Measurements from ENCODE around the gene MMP14. TPM values are rescaled to one million over a fixed set of nuclear protein-coding genes. Genes with fewer than 3 reads are reported as not detected.
"Not testable (repeated sequence)": the region's sequence is repeated elsewhere in the genome, so short reads cannot be mapped to it uniquely, and the experiment has no call there.

The MMP14 gene
- total RNA-seq: 100 to 1,000 TPM in 1 of 2 donors, 10 to 100 TPM in 1; 67.0 to 262 TPM
- polyA plus RNA-seq (ENCODE audit: insufficient read length in 2 of 2): 10 to 100 TPM; 60.5 to 89.0 TPM
- long read RNA-seq, donor 1, transcript MMP14-202 (2 exons, 560 nt): minor isoform, 5 of 17 reads
- long read RNA-seq, donor 1, transcript MMP14-201 (10 exons, 3,732 nt): major isoform, 6 of 17 reads
- long read RNA-seq, donor 1, partial matches to known transcripts: 0 of 17 reads
- long read RNA-seq, donor 1, other reads (novel, unspliced or antisense): 6 of 17 reads
- long read RNA-seq, donor 2, partial matches to known transcripts: 0 of 4 reads
- long read RNA-seq, donor 2, other reads (novel, unspliced or antisense): 0 of 4 reads
- long read RNA-seq, donor 3, partial matches to known transcripts: 0 of 5 reads
- long read RNA-seq, donor 3, other reads (novel, unspliced or antisense): 0 of 5 reads
- long read RNA-seq, donor 4, transcript MMP14-202 (2 exons, 560 nt): major isoform, 28 of 50 reads
- long read RNA-seq, donor 4, transcript MMP14-201 (10 exons, 3,732 nt): minor isoform, 5 of 50 reads
- long read RNA-seq, donor 4, partial matches to known transcripts: 17 of 50 reads
- long read RNA-seq, donor 4, other reads (novel, unspliced or antisense): 0 of 50 reads

DNA sequence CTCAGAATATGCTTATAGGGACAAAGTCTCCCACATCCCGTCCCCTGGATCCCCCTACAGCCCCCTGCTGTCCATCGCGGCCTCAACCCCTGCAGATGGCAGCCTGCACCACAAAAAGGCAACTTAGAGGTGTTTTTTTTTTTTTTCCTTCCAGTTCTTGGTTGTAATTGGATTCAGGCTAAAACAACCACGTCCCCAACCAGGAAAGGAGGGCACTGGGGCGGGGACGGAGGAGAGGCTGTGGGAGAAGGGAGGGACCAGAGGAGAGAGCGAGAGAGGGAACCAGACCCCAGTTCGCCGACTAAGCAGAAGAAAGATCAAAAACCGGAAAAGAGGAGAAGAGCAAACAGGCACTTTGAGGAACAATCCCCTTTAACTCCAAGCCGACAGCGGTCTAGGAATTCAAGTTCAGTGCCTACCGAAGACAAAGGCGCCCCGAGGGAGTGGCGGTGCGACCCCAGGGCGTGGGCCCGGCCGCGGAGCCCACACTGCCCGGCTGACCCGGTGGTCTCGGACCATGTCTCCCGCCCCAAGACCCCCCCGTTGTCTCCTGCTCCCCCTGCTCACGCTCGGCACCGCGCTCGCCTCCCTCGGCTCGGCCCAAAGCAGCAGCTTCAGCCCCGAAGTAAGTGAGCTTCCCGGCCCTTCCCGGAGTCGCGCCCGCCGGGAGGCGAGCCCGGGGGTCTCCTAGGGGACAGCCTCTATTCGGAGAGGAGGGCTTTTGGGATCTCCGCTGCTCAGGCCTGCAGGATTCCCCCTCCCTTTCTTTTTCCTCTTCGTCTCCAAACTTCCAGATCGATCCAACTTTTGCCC is at the start of gene MMP14:
TSS of gene MMP14 (plus strand) at position 285 of the 813 bp plus-strand sequence. CDS start at position 518, 233 bp downstream.
- peaks cover 38% of the 10 kb centered on the region for H3K4me1 ChIP-seq (ENCODE audit: control insufficient read depth, insufficient read depth, low read length)
- H3K4me3 ChIP-seq (ENCODE audit: low read depth, low read length): peak within 1 kb of the TSS; percentile 87
- peak within 1 kb of the TSS; percentile 84 for H3K27ac ChIP-seq (ENCODE audit: low read depth, low read length)
- H3K36me3 ChIP-seq (ENCODE audit: control insufficient read depth, insufficient read depth, low read length): peaks cover 24% of the 10 kb centered on the region
- peak in 2 of 6 donors; percentile 64 to 90 for DNase-seq (ENCODE audit: low read depth in 4 of 6, low spot score in 6 of 6)
- peaks cover 22% of the 10 kb centered on the region for H3K27me3 ChIP-seq (ENCODE audit: control insufficient read depth, insufficient read depth, low read length)
- no peaks in the 10 kb centered on the region for H3K9me3 ChIP-seq (ENCODE audit: control insufficient read depth, insufficient read depth, low read length)
- WGBS (ENCODE audit: insufficient coverage): 3% methylated on average over 41 of the region's 46 CpGs

DNA sequence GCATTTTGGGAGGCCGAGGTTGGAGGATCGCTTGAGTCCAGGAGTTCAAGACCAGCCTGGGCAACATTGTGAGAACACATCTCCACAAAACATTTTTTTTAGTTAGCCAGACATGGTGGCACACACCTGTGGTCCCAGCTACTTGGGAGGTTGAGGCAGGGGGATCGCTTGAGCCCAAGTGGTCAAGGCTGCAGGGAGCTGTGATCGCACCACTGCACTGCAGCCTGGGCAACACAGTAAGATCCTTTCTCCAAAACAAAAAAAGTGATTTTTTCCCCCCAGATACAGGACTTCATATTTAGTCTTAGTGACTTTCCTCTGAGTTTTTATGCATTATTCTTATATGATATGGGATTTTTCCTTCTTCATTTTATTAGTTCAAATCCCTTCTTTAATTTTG is 49.7 kb upstream of the MMP14 start:
- Histone ChIP-seq H3K4me1 (ENCODE audit: control insufficient read depth, insufficient read depth, low read length) (no peaks in the 10 kb centered on the region), H3K4me3 (ENCODE audit: low read depth, low read length) (no peak overlapping the region), H3K36me3 (ENCODE audit: control insufficient read depth, insufficient read depth, low read length) (no peaks in the 10 kb centered on the region), H3K27me3 (ENCODE audit: control insufficient read depth, insufficient read depth, low read length) (no peaks in the 10 kb centered on the region), H3K9me3 (ENCODE audit: control insufficient read depth, insufficient read depth, low read length) (no peaks in the 10 kb centered on the region), H3K27ac (ENCODE audit: low read depth, low read length) (no peak overlapping the region)
- 100% methylated on average over 1 of the region's 4 CpGs for WGBS (ENCODE audit: insufficient coverage)
- DNase-seq (ENCODE audit: low read depth in 4 of 6, low spot score in 6 of 6): no peak

DNA sequence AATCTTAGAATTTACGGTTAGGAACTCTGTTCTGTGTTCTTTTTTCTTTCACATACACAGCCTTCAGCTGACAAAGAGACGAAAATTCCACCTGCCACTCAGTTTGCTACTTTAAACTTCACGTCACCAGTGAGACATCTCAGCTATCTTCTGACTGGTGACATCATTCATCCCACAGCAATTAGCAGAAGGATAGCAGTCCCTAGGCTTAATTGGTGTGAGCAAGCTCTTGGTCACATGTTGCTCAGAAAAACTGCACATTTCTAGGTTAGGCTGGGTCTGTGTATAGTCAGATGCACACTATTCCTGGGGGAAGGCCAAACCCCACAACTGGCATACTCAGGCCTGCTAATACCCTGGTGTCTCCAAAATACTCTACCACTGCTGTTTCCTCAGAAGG is 45.1 kb upstream of the MMP14 start:
- WGBS (ENCODE audit: insufficient coverage): 72% methylated on average over 3 of the region's 3 CpGs
- no peaks in the 10 kb centered on the region for H3K27me3 ChIP-seq (ENCODE audit: control insufficient read depth, insufficient read depth, low read length)
- no peaks in the 10 kb centered on the region for H3K9me3 ChIP-seq (ENCODE audit: control insufficient read depth, insufficient read depth, low read length)
- no peaks in the 10 kb centered on the region for H3K4me1 ChIP-seq (ENCODE audit: control insufficient read depth, insufficient read depth, low read length)
- no peaks in the 10 kb centered on the region for H3K36me3 ChIP-seq (ENCODE audit: control insufficient read depth, insufficient read depth, low read length)
- H3K27ac ChIP-seq (ENCODE audit: low read depth, low read length): no peak overlapping the region
- no peak overlapping the region for H3K4me3 ChIP-seq (ENCODE audit: low read depth, low read length)
- no peak for DNase-seq (ENCODE audit: low read depth in 4 of 6, low spot score in 6 of 6)

- no peaks in the 10 kb centered on the region for H3K9me3 ChIP-seq (ENCODE audit: control insufficient read depth, insufficient read depth, low read length)
- no peak overlapping the region for H3K4me3 ChIP-seq (ENCODE audit: low read depth, low read length)
- no peaks in the 10 kb centered on the region for H3K27me3 ChIP-seq (ENCODE audit: control insufficient read depth, insufficient read depth, low read length)
- H3K36me3 ChIP-seq (ENCODE audit: control insufficient read depth, insufficient read depth, low read length): no peaks in the 10 kb centered on the region
- 94% methylated on average over 2 of the region's 2 CpGs for WGBS (ENCODE audit: insufficient coverage)
- DNase-seq (ENCODE audit: low read depth in 4 of 6, low spot score in 6 of 6): no peak
- H3K27ac ChIP-seq (ENCODE audit: low read depth, low read length): no peak overlapping the region
- H3K4me1 ChIP-seq (ENCODE audit: control insufficient read depth, insufficient read depth, low read length): no peaks in the 10 kb centered on the region
Observed at GRCh38 chr14:22792158-22792557, 44.2 kb upstream of the MMP14 start.

GRCh38 chr14:22793550-22793949 is 42.8 kb upstream of the MMP14 start:
- WGBS (ENCODE audit: insufficient coverage): no CpG with 5 or more reads among the region's 5 CpGs
- not testable (repeated sequence) for H3K27ac ChIP-seq (ENCODE audit: low read depth, low read length); H3K36me3 ChIP-seq (ENCODE audit: control insufficient read depth, insufficient read depth, low read length); H3K9me3 ChIP-seq (ENCODE audit: control insufficient read depth, insufficient read depth, low read length); H3K4me1 ChIP-seq (ENCODE audit: control insufficient read depth, insufficient read depth, low read length); H3K27me3 ChIP-seq (ENCODE audit: control insufficient read depth, insufficient read depth, low read length); DNase-seq (ENCODE audit: low read depth in 4 of 6, low spot score in 6 of 6); H3K4me3 ChIP-seq (ENCODE audit: low read depth, low read length)

DNA sequence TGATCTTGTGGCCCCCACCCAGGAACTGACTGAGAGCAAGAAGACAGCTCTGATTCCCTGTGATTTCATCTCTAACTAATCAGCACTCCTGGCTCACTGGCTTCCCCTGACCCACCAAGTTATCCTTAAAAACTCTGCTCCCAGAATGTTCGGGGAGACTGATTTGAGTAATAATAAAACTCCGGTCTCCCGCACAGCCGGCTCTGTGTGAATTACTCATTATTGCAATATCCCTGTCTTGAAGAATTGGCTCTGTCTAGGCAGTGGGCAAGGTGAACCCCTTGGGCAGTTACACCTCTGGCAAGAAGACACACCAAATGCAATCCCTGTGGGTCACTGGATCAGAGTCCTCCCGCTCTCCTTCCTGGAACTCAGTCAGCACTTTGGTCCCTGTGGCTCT is 42.4 kb upstream of the MMP14 start:
- H3K4me1 ChIP-seq (ENCODE audit: control insufficient read depth, insufficient read depth, low read length): no peaks in the 10 kb centered on the region
- H3K4me3 ChIP-seq (ENCODE audit: low read depth, low read length): no peak overlapping the region
- no peaks in the 10 kb centered on the region for H3K9me3 ChIP-seq (ENCODE audit: control insufficient read depth, insufficient read depth, low read length)
- no peak overlapping the region for H3K27ac ChIP-seq (ENCODE audit: low read depth, low read length)
- DNase-seq (ENCODE audit: low read depth in 4 of 6, low spot score in 6 of 6): no peak
- H3K36me3 ChIP-seq (ENCODE audit: control insufficient read depth, insufficient read depth, low read length): no peaks in the 10 kb centered on the region
- no CpG with 5 or more reads among the region's 5 CpGs for WGBS (ENCODE audit: insufficient coverage)
- no peaks in the 10 kb centered on the region for H3K27me3 ChIP-seq (ENCODE audit: control insufficient read depth, insufficient read depth, low read length)

DNA sequence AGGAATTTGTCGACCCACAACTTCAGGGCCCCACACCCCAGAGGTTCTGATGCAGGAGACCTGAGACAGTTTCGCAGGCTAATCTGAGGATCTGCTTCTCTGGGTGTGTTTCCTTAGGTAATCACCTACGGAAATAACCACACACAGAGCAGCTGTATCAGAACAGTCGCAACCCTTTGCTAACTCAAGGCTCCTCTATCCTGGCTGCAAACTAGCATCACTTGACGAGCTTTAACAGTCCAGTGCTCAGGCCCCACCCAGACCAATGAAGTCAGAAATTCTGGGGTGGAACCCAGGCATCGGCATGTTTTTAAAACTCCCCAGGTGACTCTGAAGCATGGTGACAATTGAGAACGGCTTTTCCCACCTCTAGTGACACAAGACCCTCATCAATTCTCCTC is 41.8 kb upstream of the MMP14 start:
- Histone ChIP-seq H3K36me3 (ENCODE audit: control insufficient read depth, insufficient read depth, low read length) (no peaks in the 10 kb centered on the region), H3K4me1 (ENCODE audit: control insufficient read depth, insufficient read depth, low read length) (no peaks in the 10 kb centered on the region), H3K27ac (ENCODE audit: low read depth, low read length) (no peak overlapping the region), H3K27me3 (ENCODE audit: control insufficient read depth, insufficient read depth, low read length) (no peaks in the 10 kb centered on the region), H3K9me3 (ENCODE audit: control insufficient read depth, insufficient read depth, low read length) (no peaks in the 10 kb centered on the region), H3K4me3 (ENCODE audit: low read depth, low read length) (no peak overlapping the region)
- 83% methylated on average over 6 of the region's 7 CpGs for WGBS (ENCODE audit: insufficient coverage)
- DNase-seq (ENCODE audit: low read depth in 4 of 6, low spot score in 6 of 6): no peak

- Histone ChIP-seq H3K27me3 (ENCODE audit: control insufficient read depth, insufficient read depth, low read length) (no peaks in the 10 kb centered on the region), H3K27ac (ENCODE audit: low read depth, low read length) (no peak overlapping the region), H3K4me3 (ENCODE audit: low read depth, low read length) (no peak overlapping the region), H3K36me3 (ENCODE audit: control insufficient read depth, insufficient read depth, low read length) (no peaks in the 10 kb centered on the region), H3K9me3 (ENCODE audit: control insufficient read depth, insufficient read depth, low read length) (no peaks in the 10 kb centered on the region), H3K4me1 (ENCODE audit: control insufficient read depth, insufficient read depth, low read length) (no peaks in the 10 kb centered on the region)
- DNase-seq (ENCODE audit: low read depth in 4 of 6, low spot score in 6 of 6): no peak
- WGBS (ENCODE audit: insufficient coverage): 52% methylated on average over 5 of the region's 5 CpGs
Observed at GRCh38 chr14:22796087-22796707, 40.2 kb upstream of the MMP14 start.

Measured in spinal cord (tissue), 10 donors.